A549 (cell line): ENCODE data around the gene TOM1L2. TPM values are rescaled to one million over a fixed set of nuclear protein-coding genes. Genes with fewer than 3 reads are reported as not detected.

Source experiments
- polyA plus RNA-seq, 4 experiments: library from polyadenylated mRNA; depleted of rRNA in 3 of 4; stranded (reverse); fragments of >200 nt; fragmentation: RNase III in 1 of 4; extraction: RNeasy Plus Mini Kit Qiagen cat#74134 plus additional on column Dnase treatment in 1 of 4; gene quantifications; 2 replicates in 3 of 4; 3 replicates in 1 of 4; pipeline ENCODE4 v1.2.3, GENCODE V29; 2011 to 2017
- small RNA-seq, 6 experiments: library from RNA; depleted of rRNA; stranded (forward); fragments of <200 nt; gene quantifications; one replicate each; pipeline ENCODE3, GENCODE V24; 2012

Gene TOM1L2
- polyA plus RNA-seq, 2 of the 4 experiments (the other 2 are of a cell fraction): 19.2 to 24.7 TPM

Small RNA genes within 50 kb of the gene (small RNA-seq; reads per million reads assigned to genes)
- gene MIR33B (1.5 to 735 (median 278) reads per million in 6 experiments), gene MIR6777 (0 reads per million in 6 experiments)

Other genes with a start within 250 kb of the TOM1L2 start
- gene SREBF1, start 135.4 kb downstream of the TOM1L2 start, polyA plus RNA-seq (2011; rRNA removed): 47.4 and 54.6 TPM in 2 replicates
- gene SREBF1, start 135.4 kb downstream of the TOM1L2 start, polyA plus RNA-seq (2017; fragmentation: RNase III; extraction: RNeasy Plus Mini Kit Qiagen cat#74134 plus additional on column Dnase treatment): 90.3 to 175 TPM (median 159 TPM) in 3 replicates
- 2.9 and 3.1 TPM in 2 replicates for gene DRC3, start 462 bp upstream of the TOM1L2 start, polyA plus RNA-seq (2011; rRNA removed)
- 1.9 to 2.9 TPM (median 2.2 TPM) in 3 replicates for gene DRC3, start 462 bp upstream of the TOM1L2 start, polyA plus RNA-seq (2017; fragmentation: RNase III; extraction: RNeasy Plus Mini Kit Qiagen cat#74134 plus additional on column Dnase treatment)
- 20.0 and 22.3 TPM in 2 replicates for gene ATPAF2, start 66.8 kb upstream of the TOM1L2 start, polyA plus RNA-seq (2011; rRNA removed)
- gene ATPAF2, start 66.8 kb upstream of the TOM1L2 start, polyA plus RNA-seq (2017; fragmentation: RNase III; extraction: RNeasy Plus Mini Kit Qiagen cat#74134 plus additional on column Dnase treatment): 20.7 to 21.4 TPM (median 21.3 TPM) in 3 replicates
- 11.2 and 11.9 TPM in 2 replicates for gene GID4, start 67.0 kb upstream of the TOM1L2 start, polyA plus RNA-seq (2011; rRNA removed)
- 11.4 to 11.6 TPM (median 11.5 TPM) in 3 replicates for gene GID4, start 67.0 kb upstream of the TOM1L2 start, polyA plus RNA-seq (2017; fragmentation: RNase III; extraction: RNeasy Plus Mini Kit Qiagen cat#74134 plus additional on column Dnase treatment)
- 41.9 and 44.6 TPM in 2 replicates for gene DRG2, start 115.5 kb upstream of the TOM1L2 start, polyA plus RNA-seq (2011; rRNA removed)
- 48.2 to 51.9 TPM (median 48.3 TPM) in 3 replicates for gene DRG2, start 115.5 kb upstream of the TOM1L2 start, polyA plus RNA-seq (2017; fragmentation: RNase III; extraction: RNeasy Plus Mini Kit Qiagen cat#74134 plus additional on column Dnase treatment)
- gene MYO15A, start 136.4 kb upstream of the TOM1L2 start, polyA plus RNA-seq (2011; rRNA removed): 0.22 and 0.24 TPM in 2 replicates
- gene MYO15A, start 136.4 kb upstream of the TOM1L2 start, polyA plus RNA-seq (2017; fragmentation: RNase III; extraction: RNeasy Plus Mini Kit Qiagen cat#74134 plus additional on column Dnase treatment): 0.07 to 0.36 TPM (median 0.26 TPM) in 3 replicates
- gene ALKBH5, start 211.4 kb upstream of the TOM1L2 start, polyA plus RNA-seq (2011; rRNA removed): 99.2 and 105 TPM in 2 replicates
- 52.5 to 57.9 TPM (median 54.2 TPM) in 3 replicates for gene ALKBH5, start 211.4 kb upstream of the TOM1L2 start, polyA plus RNA-seq (2017; fragmentation: RNase III; extraction: RNeasy Plus Mini Kit Qiagen cat#74134 plus additional on column Dnase treatment)